Calu3 (cell line): ENCODE results near the gene RASL11A. TPM values are rescaled to one million over a fixed set of nuclear protein-coding genes. Genes with fewer than 3 reads are reported as not detected.
A peak's percentile ranks its signal among the peaks of the same experiment; 100 is the strongest.
"Not testable (repeated sequence)": the region's sequence is repeated elsewhere in the genome, so short reads cannot be mapped to it uniquely, and the experiment has no call there.

Experiments used
- BruUV-seq: library from RNA; stranded (reverse); fragments of 400-500 nt; replicated peaks from 2 replicates; lab custom pipeline; 2021; lab: Mats Ljungman, UMichigan
- CTCF ChIA-PET: fragments of 300-600 bp; sonication (Branson Sonifier 250); formaldehyde crosslinking; loops from one replicate; lab custom pipeline; 2022; ENCODE audit warnings: antibody characterized with exemption; lab: Charles Lee
- DNase-seq: peaks from one replicate; pipeline ENCODE4 v3.0.0; 2022
- H3K27ac Mint-ChIP-seq: one replicate; pipeline ENCODE4 v1.8.0; 2022; ENCODE audit warnings: mixed read lengths; ENCODE audit not compliant: unreplicated experiment
- H3K27me3 Mint-ChIP-seq: one replicate; pipeline ENCODE4 v1.8.0; 2022; ENCODE audit warnings: mixed read lengths; ENCODE audit not compliant: unreplicated experiment
- H3K36me3 Mint-ChIP-seq: one replicate; pipeline ENCODE4 v1.8.0; 2022; ENCODE audit warnings: mild to moderate bottlenecking, moderate library complexity, mixed read lengths; ENCODE audit not compliant: insufficient read depth, unreplicated experiment
- H3K4me1 Mint-ChIP-seq: one replicate; pipeline ENCODE4 v1.8.0; 2022; ENCODE audit warnings: mild to moderate bottlenecking, low read depth, mixed read lengths; ENCODE audit not compliant: unreplicated experiment
- H3K4me3 Mint-ChIP-seq: one replicate; pipeline ENCODE4 v1.8.0; 2022; ENCODE audit warnings: mild to moderate bottlenecking, low read depth, moderate library complexity, mixed read lengths; ENCODE audit not compliant: unreplicated experiment
- H3K9me3 Mint-ChIP-seq: one replicate; pipeline ENCODE4 v1.8.0; 2022; ENCODE audit warnings: low read depth, mixed read lengths; ENCODE audit not compliant: unreplicated experiment
- intact Hi-C: fragments of 100-400 bp; cut with micrococcal nuclease; formaldehyde crosslinking; loops from one replicate; pipeline ENCODE4 v1.10.0; 2022; ENCODE audit not compliant: unreplicated experiment
- total RNA-seq: library from RNA; stranded (reverse); gene quantifications from 2 replicates; pipeline ENCODE4 v1.2.3, GENCODE V29; 2022
- TF ChIP-seq, protein P1 (sequence below): fragments of 200-600 bp; IDR thresholded peaks from one replicate; pipeline ENCODE4 v1.8.0; 2022; ENCODE audit warnings: antibody characterized with exemption; ENCODE audit not compliant: unreplicated experiment

The RASL11A gene
- total RNA-seq, 1 experiment from 2014 or later: 1.3 TPM

DNA sequence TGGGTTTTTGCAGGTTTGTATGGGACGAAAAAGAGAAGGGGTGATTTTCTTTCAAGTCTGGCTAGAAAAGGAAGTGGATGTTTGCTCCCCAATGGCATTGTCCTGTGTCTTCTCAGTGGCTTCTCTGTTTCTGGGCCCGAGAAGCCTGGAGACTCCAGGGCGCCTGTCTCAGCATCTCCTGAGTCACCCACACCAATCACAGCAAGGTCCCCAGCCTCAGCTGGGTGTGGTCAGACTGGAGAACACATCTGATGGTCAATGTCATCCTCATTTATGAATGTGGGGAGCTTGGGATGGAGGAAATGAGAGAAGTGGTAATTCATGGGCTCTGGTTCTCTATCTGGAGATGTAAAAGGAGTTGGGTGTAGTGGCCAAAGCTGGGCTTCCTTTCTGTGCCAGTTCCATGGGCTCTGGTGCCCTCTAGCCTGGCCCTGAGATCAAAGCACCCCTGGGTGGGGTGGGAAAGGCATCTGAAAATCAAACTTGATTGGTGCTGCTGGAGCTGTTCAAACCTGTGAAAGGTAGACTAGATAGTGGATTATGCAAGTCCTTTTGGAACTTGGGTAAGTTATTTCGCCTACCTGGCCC is 13.4 kb downstream of the RASL11A start:
- CTCF ChIA-PET: interaction anchor here (1.0 to 1.5 kb wide), 4 partner anchors 299 to 337 kb away, joined by 3 to 8 read pairs (median 5); no protein-coding TSS in a partner anchor
- Mint-ChIP-seq H3K4me1 (no peaks in the 10 kb centered on the region), H3K27me3 (no peaks in the 10 kb centered on the region), H3K4me3 (no peak overlapping the region), H3K27ac (no peak overlapping the region), H3K36me3 (no peaks in the 10 kb centered on the region), H3K9me3 (no peaks in the 10 kb centered on the region)
- no TSS peak for BruUV-seq
- DNase-seq: peak; percentile 48
- intact Hi-C loops: loop anchor here (1.0 kb wide), 2 partner anchors 299 to 337 kb away; no protein-coding TSS in a partner anchor
- TF ChIP-seq, protein P1, sequence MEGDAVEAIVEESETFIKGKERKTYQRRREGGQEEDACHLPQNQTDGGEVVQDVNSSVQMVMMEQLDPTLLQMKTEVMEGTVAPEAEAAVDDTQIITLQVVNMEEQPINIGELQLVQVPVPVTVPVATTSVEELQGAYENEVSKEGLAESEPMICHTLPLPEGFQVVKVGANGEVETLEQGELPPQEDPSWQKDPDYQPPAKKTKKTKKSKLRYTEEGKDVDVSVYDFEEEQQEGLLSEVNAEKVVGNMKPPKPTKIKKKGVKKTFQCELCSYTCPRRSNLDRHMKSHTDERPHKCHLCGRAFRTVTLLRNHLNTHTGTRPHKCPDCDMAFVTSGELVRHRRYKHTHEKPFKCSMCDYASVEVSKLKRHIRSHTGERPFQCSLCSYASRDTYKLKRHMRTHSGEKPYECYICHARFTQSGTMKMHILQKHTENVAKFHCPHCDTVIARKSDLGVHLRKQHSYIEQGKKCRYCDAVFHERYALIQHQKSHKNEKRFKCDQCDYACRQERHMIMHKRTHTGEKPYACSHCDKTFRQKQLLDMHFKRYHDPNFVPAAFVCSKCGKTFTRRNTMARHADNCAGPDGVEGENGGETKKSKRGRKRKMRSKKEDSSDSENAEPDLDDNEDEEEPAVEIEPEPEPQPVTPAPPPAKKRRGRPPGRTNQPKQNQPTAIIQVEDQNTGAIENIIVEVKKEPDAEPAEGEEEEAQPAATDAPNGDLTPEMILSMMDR: no peak

DNA sequence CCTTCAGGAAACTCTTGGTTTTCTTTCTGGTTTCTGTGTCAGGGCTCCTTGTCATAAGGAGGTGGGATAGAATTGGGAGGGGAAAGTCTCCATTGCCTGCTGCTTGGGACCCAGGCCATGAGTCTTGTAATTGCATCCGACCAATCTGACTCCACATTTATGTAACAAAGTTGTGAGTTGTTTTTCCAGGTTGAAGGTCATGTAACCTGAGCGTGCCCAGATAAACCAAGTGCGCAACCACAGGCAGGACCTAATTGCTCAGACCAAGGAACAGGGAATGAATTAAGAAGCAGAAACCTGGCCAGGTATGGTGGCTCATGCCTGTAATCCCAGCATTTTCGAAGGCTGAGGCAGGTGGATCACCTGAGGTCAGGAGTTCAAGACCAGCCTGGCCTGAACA is 17.8 kb downstream of the RASL11A start:
- TF ChIP-seq, protein P1: no peak
- BruUV-seq: no TSS peak
- Mint-ChIP-seq H3K4me3 (no peak overlapping the region), H3K27me3 (peaks cover 9% of the 10 kb centered on the region), H3K36me3 (no peaks in the 10 kb centered on the region), H3K9me3 (no peaks in the 10 kb centered on the region), H3K4me1 (no peaks in the 10 kb centered on the region), H3K27ac (no peak overlapping the region)
- no peak for DNase-seq
- intact Hi-C loops: no loop called here
- CTCF ChIA-PET: no interaction called here

DNA sequence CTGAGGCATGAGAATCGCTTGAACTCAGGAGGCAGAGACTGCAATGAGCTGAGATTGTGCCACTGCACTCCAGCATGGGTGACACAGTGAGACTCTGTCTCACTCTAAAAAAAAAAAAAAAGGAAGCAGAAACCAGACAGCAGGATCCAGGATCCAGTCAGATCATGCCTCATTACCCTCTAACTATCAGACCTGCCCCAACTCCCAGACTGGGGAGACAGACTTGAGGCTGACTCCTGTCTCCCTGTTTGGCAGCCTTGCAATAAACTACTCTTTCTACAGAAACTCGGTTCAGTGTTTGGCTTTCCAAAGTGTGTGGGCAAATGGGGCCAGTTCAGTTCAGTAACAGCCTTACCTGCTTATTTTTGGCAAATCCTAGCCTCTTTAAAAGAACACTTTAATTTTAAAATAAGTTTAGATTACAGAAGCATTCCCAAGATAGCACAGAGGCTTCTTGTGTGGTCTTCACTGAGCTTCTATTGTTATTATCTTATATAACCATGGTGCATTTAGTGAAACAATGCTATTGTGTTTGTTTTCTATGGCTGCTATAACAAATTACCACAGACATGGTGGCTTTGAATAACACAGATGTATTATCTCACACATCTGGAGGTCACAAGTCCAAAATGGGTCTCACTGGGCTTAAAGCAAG is 18.5 kb downstream of the RASL11A start:
- Mint-ChIP-seq H3K9me3 (no peaks in the 10 kb centered on the region), H3K4me3 (no peak overlapping the region), H3K27ac (no peak overlapping the region), H3K27me3 (peaks cover 16% of the 10 kb centered on the region), H3K36me3 (no peaks in the 10 kb centered on the region), H3K4me1 (no peaks in the 10 kb centered on the region)
- no TSS peak for BruUV-seq
- DNase-seq: no peak
- intact Hi-C loops: no loop called here
- TF ChIP-seq, protein P1: no peak
- CTCF ChIA-PET: no interaction called here

DNA sequence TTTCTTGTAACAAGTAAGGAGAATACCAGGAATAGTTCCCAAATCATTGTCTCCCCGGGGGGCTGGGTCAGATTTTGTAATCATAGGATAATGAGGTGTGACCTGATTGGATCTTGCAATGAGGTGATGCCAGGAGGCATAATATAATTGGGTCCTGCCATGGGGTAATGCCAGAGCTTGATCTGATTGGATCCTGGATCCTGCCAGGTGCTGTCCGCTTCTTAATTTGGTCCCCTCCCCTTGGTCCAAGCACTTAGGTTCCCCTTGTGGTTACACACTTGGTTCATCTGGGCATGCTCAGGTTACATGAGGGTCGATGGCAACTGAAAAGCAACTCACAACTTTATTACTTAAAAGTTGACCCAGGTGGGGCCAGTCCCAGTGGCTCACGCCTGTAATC is 20.1 kb downstream of the RASL11A start:
- peaks cover 32% of the 10 kb centered on the region for H3K27me3 Mint-ChIP-seq
- H3K9me3 Mint-ChIP-seq: no peaks in the 10 kb centered on the region
- no peak overlapping the region for H3K4me3 Mint-ChIP-seq
- BruUV-seq: no TSS peak
- no peak for DNase-seq
- intact Hi-C loops: no loop called here
- no peaks in the 10 kb centered on the region for H3K36me3 Mint-ChIP-seq
- CTCF ChIA-PET: no interaction called here
- TF ChIP-seq, protein P1: no peak
- H3K4me1 Mint-ChIP-seq: no peaks in the 10 kb centered on the region
- H3K27ac Mint-ChIP-seq: no peak overlapping the region

DNA sequence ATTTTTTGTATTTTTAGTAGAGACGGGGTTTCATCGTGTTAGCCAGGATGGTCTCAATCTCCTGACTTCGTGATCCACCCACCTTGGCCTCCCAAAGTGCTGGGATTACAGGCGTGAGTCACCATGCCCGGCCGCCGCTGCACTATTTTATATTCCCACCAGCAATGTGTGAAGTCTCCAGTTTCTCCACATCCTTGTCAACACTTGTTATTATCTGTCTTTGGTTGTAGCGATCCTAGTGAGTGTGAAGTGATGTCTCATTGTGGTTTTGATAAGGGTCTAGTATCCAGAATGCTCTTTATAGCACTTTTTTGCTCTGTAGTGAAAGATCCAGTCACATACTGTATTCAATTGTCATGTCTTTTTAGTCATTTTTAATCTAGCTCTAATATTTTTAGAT is 21.3 kb downstream of the RASL11A start:
- CTCF ChIA-PET, intact Hi-C loops, H3K9me3 Mint-ChIP-seq: not testable (repeated sequence)

More for the DNA sequence above, 21.3 kb downstream of the RASL11A start:
- not testable (repeated sequence) for H3K4me1 Mint-ChIP-seq, H3K27ac Mint-ChIP-seq, BruUV-seq, H3K4me3 Mint-ChIP-seq, DNase-seq, H3K36me3 Mint-ChIP-seq
- peaks cover 45% of the 10 kb centered on the region for H3K27me3 Mint-ChIP-seq
